ENCODE measurements around the gene PRPH. TPM values are rescaled to one million over a fixed set of nuclear protein-coding genes. Genes with fewer than 3 reads are reported as not detected.
A peak's percentile ranks its signal among the peaks of the same experiment; 100 is the strongest.

The PRPH gene
- total and polyA plus RNA-seq, 10 of the 15 experiments (the other 5 are each of a cell fraction or from before 2014, with no cell fraction given), result 0.09 to 0.45 (median 0.19) TPM; not detected in 3

DNA sequence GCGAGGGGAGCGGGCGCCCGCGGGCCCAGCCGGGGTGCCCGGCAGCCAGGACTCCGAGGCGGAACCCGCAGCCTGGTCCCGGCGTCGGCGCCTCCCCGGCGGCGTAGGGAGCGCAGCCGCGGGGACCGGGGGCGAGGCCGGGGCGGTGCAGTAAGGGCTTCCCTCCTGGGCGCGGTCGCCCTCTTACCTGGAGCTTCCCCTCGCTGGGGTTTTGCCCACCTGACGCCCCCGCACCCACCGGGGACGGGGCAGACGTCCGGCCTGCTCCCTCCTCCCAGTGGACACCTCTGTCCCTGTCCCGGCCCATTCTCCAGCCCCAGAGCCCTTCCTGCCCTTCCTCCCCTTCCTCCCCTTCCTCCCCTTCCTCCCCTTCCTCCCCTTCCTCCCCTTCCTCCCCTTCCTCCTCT lies 30.5 kb upstream of the PRPH start:
- FAIRE-seq (no peak), DNase-seq (ENCODE audit: low read depth, low spot score) (no peak), ATAC-seq (peak; percentile 59)
- H3K4me1 ChIP-seq (ENCODE audit: control insufficient read depth, insufficient read depth, low read length), result peaks cover 14% of the 10 kb centered on the region
- CTCF ChIA-PET, result interaction anchor here (0.9 to 1.5 kb wide), 2 partner anchors 29 to 412 kb away, joined by 4 to 5 read pairs; partner anchors contain the start of gene DDX23
- peaks cover 0 to 9% of the 10 kb centered on the region in 2 experiments; a peak in 2 of 4 replicates for H3K36me3 ChIP-seq (ENCODE audit: control insufficient read depth in 2 of 2, insufficient read depth in 2 of 2, low read length in 1 of 2)
- H3K4me3 ChIP-seq, result peak overlapping the region; percentile 96
- POLR2A ChIA-PET, result interaction anchor here (0.5 to 2.0 kb wide), 8 partner anchors 29 to 307 kb away, joined by 3 to 10 read pairs (median 3); partner anchors contain the start of genes ARF3 and TUBA1B
- SMC1A ChIA-PET (ENCODE audit: uncharacterized antibody, unreplicated experiment), result interaction anchor here (1.2 kb wide), 1 partner anchor 131 kb away, joined by 3 read pairs; no protein-coding TSS in a partner anchor
- BruUV-seq (replicated peaks), result TSS peak; percentile 92
- H3K9me3 ChIP-seq (replicated peaks; ENCODE audit: control insufficient read depth, insufficient read depth, low read length), result no peaks in the 10 kb centered on the region
- H3K9ac ChIP-seq (ENCODE audit: control insufficient read depth, insufficient read depth, low read length), result peak overlapping the region; percentile 99
- in situ Hi-C loops (cut with MboI) (no loop called here), intact Hi-C loops (cut with micrococcal nuclease; ENCODE audit: unreplicated experiment) (loop anchor here (2.0 kb wide), 1 partner anchor 30 kb away; no protein-coding TSS in a partner anchor)
- no peaks in the 10 kb centered on the region; the same call in 1 of the 2 replicates for H4K20me1 ChIP-seq (ENCODE audit: control insufficient read depth, insufficient read depth)
- WGBS (ENCODE audit: insufficient coverage, insufficient replicate concordance, low lambda C conversion rate, missing lambda C conversion rate), result 1% methylated on average over 25 of the region's 35 CpGs
- H2AFZ ChIP-seq (ENCODE audit: control insufficient read depth, low read depth, low read length), result peak overlapping the region; percentile 81
- H3K79me2 ChIP-seq (ENCODE audit: control insufficient read depth, insufficient read depth, low read length), result peaks cover 47% of the 10 kb centered on the region
- peak overlapping the region; percentile 93 for H3K27ac ChIP-seq (ENCODE audit: control insufficient read depth, insufficient read depth)
- no peaks in the 10 kb centered on the region for H3K27me3 ChIP-seq (replicated peaks in 1 of 2; ENCODE audit: control insufficient read depth in 2 of 2, insufficient read depth in 2 of 2, low read length in 1 of 2)
- RAD21 ChIA-PET (ENCODE audit: unreplicated experiment), result interaction anchor here (1.8 kb wide), 1 partner anchor 133 kb away, joined by 7 read pairs; the partner anchor contains the start of gene TUBA1B
- peak overlapping the region; percentile 83 for H3K4me2 ChIP-seq (ENCODE audit: control insufficient read depth, insufficient read depth)
- no peak for TF ChIP-seq JUNB (IDR thresholded peaks at IDR 0.05)
- no peak for TF ChIP-seq MYB (IDR thresholded peaks at IDR 0.05; ENCODE audit: borderline replicate concordance, low read depth, low read length)
- peak; percentile 56 for TF ChIP-seq E4F1 (IDR thresholded peaks at IDR 0.05; ENCODE audit: borderline replicate concordance, partially characterized antibody)
- TF ChIP-seq FOXM1 (IDR thresholded peaks at IDR 0.05; ENCODE audit: low read depth, low read length), result no peak
- TF ChIP-seq, protein P1, sequence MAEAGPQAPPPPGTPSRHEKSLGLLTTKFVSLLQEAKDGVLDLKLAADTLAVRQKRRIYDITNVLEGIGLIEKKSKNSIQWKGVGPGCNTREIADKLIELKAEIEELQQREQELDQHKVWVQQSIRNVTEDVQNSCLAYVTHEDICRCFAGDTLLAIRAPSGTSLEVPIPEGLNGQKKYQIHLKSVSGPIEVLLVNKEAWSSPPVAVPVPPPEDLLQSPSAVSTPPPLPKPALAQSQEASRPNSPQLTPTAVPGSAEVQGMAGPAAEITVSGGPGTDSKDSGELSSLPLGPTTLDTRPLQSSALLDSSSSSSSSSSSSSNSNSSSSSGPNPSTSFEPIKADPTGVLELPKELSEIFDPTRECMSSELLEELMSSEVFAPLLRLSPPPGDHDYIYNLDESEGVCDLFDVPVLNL (IDR thresholded peaks at IDR 0.05; ENCODE audit: low read depth, low read length), result no peak
- no peak for TF ChIP-seq ZSCAN29 (IDR thresholded peaks at IDR 0.05)
- TF ChIP-seq POLR2A (IDR thresholded peaks at IDR 0.05; ENCODE audit: low read depth, low read length), result no peak
- TF ChIP-seq, protein P2, sequence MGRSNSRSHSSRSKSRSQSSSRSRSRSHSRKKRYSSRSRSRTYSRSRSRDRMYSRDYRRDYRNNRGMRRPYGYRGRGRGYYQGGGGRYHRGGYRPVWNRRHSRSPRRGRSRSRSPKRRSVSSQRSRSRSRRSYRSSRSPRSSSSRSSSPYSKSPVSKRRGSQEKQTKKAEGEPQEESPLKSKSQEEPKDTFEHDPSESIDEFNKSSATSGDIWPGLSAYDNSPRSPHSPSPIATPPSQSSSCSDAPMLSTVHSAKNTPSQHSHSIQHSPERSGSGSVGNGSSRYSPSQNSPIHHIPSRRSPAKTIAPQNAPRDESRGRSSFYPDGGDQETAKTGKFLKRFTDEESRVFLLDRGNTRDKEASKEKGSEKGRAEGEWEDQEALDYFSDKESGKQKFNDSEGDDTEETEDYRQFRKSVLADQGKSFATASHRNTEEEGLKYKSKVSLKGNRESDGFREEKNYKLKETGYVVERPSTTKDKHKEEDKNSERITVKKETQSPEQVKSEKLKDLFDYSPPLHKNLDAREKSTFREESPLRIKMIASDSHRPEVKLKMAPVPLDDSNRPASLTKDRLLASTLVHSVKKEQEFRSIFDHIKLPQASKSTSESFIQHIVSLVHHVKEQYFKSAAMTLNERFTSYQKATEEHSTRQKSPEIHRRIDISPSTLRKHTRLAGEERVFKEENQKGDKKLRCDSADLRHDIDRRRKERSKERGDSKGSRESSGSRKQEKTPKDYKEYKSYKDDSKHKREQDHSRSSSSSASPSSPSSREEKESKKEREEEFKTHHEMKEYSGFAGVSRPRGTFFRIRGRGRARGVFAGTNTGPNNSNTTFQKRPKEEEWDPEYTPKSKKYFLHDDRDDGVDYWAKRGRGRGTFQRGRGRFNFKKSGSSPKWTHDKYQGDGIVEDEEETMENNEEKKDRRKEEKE (IDR thresholded peaks at IDR 0.05), result no peak
- no peak; the same call in 2 of the 3 replicates for TF ChIP-seq POU2F2 (IDR thresholded peaks at IDR 0.05; ENCODE audit: borderline replicate concordance, low read depth, low read length)
- no peak for TF ChIP-seq ATF7 (IDR thresholded peaks at IDR 0.05; ENCODE audit: low read depth)
- 0 out of 2 replicates have a peak, but pooled peaks have one; percentile 51 for TF ChIP-seq ZNF217 (IDR thresholded peaks at IDR 0.05)
- peak; percentile 61; the same call in 1 of the 2 replicates for TF ChIP-seq BACH1 (IDR thresholded peaks at IDR 0.05; ENCODE audit: borderline replicate concordance)
- peak; percentile 72 to 77; a peak in 3 of 4 replicates for TF ChIP-seq IKZF2 (IDR thresholded peaks at IDR 0.05)
- TF ChIP-seq KDM1A (IDR thresholded peaks at IDR 0.05; ENCODE audit: borderline replicate concordance), result no peak
- no peak for TF ChIP-seq CBX3 (IDR thresholded peaks at IDR 0.05; ENCODE audit: borderline replicate concordance, low read depth)
- TF ChIP-seq MAX (IDR thresholded peaks at IDR 0.05; ENCODE audit: low read depth, low read length), result no peak
- TF ChIP-seq RELB (IDR thresholded peaks at IDR 0.05; ENCODE audit: low read depth), result peak; percentile 34; the same call in 1 of the 2 replicates
